A673 (cell line): Measurements from ENCODE around the gene FAH.

Experiments
- EZH2 ChIP-seq: fragments of 200-600 bp; sonication (generic); IDR thresholded peaks from 2 replicates; pipeline ENCODE4 v1.6.1; 2017; ENCODE audit warnings: borderline replicate concordance, low read depth, mild to moderate bottlenecking, mixed read lengths, antibody characterized with exemption, low read length; ENCODE audit not compliant: poor library complexity, severe bottlenecking
- TF ChIP-seq, protein P1 (sequence below): fragments of 300-800, 200-600 bp; sonication (generic); conservative IDR thresholded peaks from 2 replicates; pipeline ENCODE4 v1.5.1; 2017; ENCODE audit warnings: low read depth, mild to moderate bottlenecking, antibody characterized with exemption, low read length, moderate library complexity, mixed read lengths

GRCh38 chr15:80191198-80191597 lies 38.4 kb downstream of the FAH start:
- TF ChIP-seq, protein P1, sequence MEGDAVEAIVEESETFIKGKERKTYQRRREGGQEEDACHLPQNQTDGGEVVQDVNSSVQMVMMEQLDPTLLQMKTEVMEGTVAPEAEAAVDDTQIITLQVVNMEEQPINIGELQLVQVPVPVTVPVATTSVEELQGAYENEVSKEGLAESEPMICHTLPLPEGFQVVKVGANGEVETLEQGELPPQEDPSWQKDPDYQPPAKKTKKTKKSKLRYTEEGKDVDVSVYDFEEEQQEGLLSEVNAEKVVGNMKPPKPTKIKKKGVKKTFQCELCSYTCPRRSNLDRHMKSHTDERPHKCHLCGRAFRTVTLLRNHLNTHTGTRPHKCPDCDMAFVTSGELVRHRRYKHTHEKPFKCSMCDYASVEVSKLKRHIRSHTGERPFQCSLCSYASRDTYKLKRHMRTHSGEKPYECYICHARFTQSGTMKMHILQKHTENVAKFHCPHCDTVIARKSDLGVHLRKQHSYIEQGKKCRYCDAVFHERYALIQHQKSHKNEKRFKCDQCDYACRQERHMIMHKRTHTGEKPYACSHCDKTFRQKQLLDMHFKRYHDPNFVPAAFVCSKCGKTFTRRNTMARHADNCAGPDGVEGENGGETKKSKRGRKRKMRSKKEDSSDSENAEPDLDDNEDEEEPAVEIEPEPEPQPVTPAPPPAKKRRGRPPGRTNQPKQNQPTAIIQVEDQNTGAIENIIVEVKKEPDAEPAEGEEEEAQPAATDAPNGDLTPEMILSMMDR, result no peak
- TF ChIP-seq EZH2, result no peak
